Natural killer cell (primary cell): Measurements from ENCODE around the gene CSRP1. TPM values are rescaled to one million over a fixed set of nuclear protein-coding genes. Genes with fewer than 3 reads are reported as not detected.

Experiments used
- ATAC-seq, 3 donors: fragments of 150-1000 bp in 2 of 3; fragments of 200-7000 bp in 1 of 3; cut with Tn5 transposase; 1 replicate in 1 of 3; 2 replicates in 2 of 3; pipeline ENCODE4 v1.10.0; 2021; ENCODE audit warnings: mild to moderate bottlenecking in 2 of 3, moderate library complexity in 2 of 3
- DNase-seq, 2 donors: peaks; one replicate each; pipeline versions ENCODE4 v3.0.0 to v3.0.0-alpha.2; 2013 to 2021; ENCODE audit warnings: mixed read lengths in 1 of 2
- H3K27ac ChIP-seq: one replicate; pipeline ENCODE4 v1.5.1; 2013; ENCODE audit warnings: mild to moderate bottlenecking, low read length
- H3K27me3 ChIP-seq: one replicate; pipeline ENCODE4 v1.6.1; 2013; ENCODE audit warnings: low read length; ENCODE audit not compliant: control insufficient read depth, insufficient read depth
- H3K36me3 ChIP-seq: one replicate; pipeline ENCODE4 v1.6.1; 2013; ENCODE audit warnings: low read length; ENCODE audit not compliant: control insufficient read depth, insufficient read depth
- H3K4me1 ChIP-seq: one replicate; pipeline ENCODE4 v1.6.1; 2013; ENCODE audit warnings: low read length; ENCODE audit not compliant: control insufficient read depth, insufficient read depth
- H3K4me3 ChIP-seq: one replicate; pipeline ENCODE4 v1.5.1; 2013; ENCODE audit warnings: low read length
- H3K9me3 ChIP-seq: one replicate; pipeline ENCODE4 v1.6.1; 2013; ENCODE audit warnings: low read length; ENCODE audit not compliant: control insufficient read depth, insufficient read depth
- H3K27ac Mint-ChIP-seq, 2 donors: one replicate each; pipeline ENCODE4 v1.8.0; 2022; ENCODE audit warnings: mild to moderate bottlenecking in 2 of 2, mixed read lengths in 2 of 2, moderate library complexity in 1 of 2
- H3K27me3 Mint-ChIP-seq, 2 donors: one replicate each; pipeline ENCODE4 v1.8.0; 2022; ENCODE audit warnings: low read depth in 2 of 2, mixed read lengths in 2 of 2
- H3K36me3 Mint-ChIP-seq: one replicate; pipeline ENCODE4 v1.8.0; 2022; ENCODE audit warnings: mixed read lengths
- H3K4me1 Mint-ChIP-seq, 2 donors: one replicate each; pipeline ENCODE4 v1.8.0; 2022; ENCODE audit warnings: mixed read lengths in 2 of 2
- H3K4me3 Mint-ChIP-seq: one replicate; pipeline ENCODE4 v1.8.0; 2022; ENCODE audit warnings: mild to moderate bottlenecking, moderate library complexity, mixed read lengths
- H3K9me3 Mint-ChIP-seq, 2 donors: one replicate each; pipeline ENCODE4 v1.8.0; 2022; ENCODE audit warnings: mixed read lengths in 2 of 2
- WGBS: methylation state at CpG from one replicate; pipeline ENCODE4 v1.1.7; 2013; ENCODE audit warnings: missing lambda C conversion rate; ENCODE audit not compliant: insufficient coverage; 5-methylcytosine and 5-hydroxymethylcytosine counted together
- intact Hi-C: fragments of 100-400 bp; cut with micrococcal nuclease; formaldehyde crosslinking; loops from one replicate; pipeline ENCODE4 v1.14.2; 2022
- total RNA-seq, 4 donors: library from RNA; stranded (reverse); fragments of 120-200 nt in 1 of 4; gene quantifications; one replicate each; pipeline versions ENCODE4 v1.2.3 to v1.2.4, GENCODE V29; 2013 to 2022
- TF ChIP-seq, protein P1 (sequence below): fragments of 200-600 bp; IDR thresholded peaks from one replicate; pipeline ENCODE4 v1.8.0; 2022; ENCODE audit warnings: antibody characterized with exemption

CSRP1 gene
- total RNA-seq, 3 donors from 2014 or later (not counting 1 experiment from before 2014, with no cell fraction given), result 36.9 to 48.4 (median 44.1) TPM

DNA sequence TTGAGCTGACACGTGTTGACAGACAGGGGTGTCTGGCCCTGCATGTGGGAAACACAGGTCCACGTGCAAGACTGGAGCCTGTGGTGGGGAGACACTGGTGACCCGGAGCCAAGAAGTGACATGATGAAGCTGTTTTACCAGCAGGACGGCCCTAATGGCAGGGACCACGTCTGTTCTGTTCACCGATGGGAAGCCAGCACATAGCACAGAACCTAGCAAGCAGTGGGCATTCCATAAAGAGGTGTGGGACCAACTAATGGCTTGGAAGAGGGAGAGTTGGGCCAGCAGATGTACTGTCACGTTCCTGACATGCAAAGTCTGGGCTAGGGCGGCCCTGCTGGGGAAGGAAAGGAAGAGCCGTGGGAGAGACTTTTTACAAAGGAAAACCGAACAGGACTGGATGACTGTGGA is 47.3 kb upstream of the CSRP1 start:
- Histone ChIP-seq H3K27ac (no peak overlapping the region), H3K36me3 (no peaks in the 10 kb centered on the region), H3K9me3 (no peaks in the 10 kb centered on the region), H3K27me3 (no peaks in the 10 kb centered on the region), H3K4me1 (no peaks in the 10 kb centered on the region), H3K4me3 (no peak overlapping the region)
- TF ChIP-seq, protein P1, sequence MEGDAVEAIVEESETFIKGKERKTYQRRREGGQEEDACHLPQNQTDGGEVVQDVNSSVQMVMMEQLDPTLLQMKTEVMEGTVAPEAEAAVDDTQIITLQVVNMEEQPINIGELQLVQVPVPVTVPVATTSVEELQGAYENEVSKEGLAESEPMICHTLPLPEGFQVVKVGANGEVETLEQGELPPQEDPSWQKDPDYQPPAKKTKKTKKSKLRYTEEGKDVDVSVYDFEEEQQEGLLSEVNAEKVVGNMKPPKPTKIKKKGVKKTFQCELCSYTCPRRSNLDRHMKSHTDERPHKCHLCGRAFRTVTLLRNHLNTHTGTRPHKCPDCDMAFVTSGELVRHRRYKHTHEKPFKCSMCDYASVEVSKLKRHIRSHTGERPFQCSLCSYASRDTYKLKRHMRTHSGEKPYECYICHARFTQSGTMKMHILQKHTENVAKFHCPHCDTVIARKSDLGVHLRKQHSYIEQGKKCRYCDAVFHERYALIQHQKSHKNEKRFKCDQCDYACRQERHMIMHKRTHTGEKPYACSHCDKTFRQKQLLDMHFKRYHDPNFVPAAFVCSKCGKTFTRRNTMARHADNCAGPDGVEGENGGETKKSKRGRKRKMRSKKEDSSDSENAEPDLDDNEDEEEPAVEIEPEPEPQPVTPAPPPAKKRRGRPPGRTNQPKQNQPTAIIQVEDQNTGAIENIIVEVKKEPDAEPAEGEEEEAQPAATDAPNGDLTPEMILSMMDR, result no peak
- intact Hi-C loops, result no loop called here
- no peaks in the 10 kb centered on the region for H3K4me1 Mint-ChIP-seq
- ATAC-seq (no peak), DNase-seq (no peak)
- H3K27me3 Mint-ChIP-seq, result peaks cover 8 to 15% of the 10 kb centered on the region in 2 donors
- no peak overlapping the region for H3K4me3 Mint-ChIP-seq
- no peaks in the 10 kb centered on the region for H3K36me3 Mint-ChIP-seq
- H3K27ac Mint-ChIP-seq, result no peak overlapping the region
- 51% methylated on average over 10 of the region's 10 CpGs for WGBS
- no peaks in the 10 kb centered on the region for H3K9me3 Mint-ChIP-seq

- H3K27me3 ChIP-seq, result no peaks in the 10 kb centered on the region
- no peak overlapping the region for H3K4me3 ChIP-seq
- TF ChIP-seq, protein P1, result no peak
- peaks cover 8 to 15% of the 10 kb centered on the region in 2 donors for H3K27me3 Mint-ChIP-seq
- H3K27ac ChIP-seq, result no peak overlapping the region
- no peaks in the 10 kb centered on the region for H3K9me3 Mint-ChIP-seq
- no peaks in the 10 kb centered on the region for H3K4me1 ChIP-seq
- ATAC-seq (no peak), DNase-seq (no peak)
- H3K9me3 ChIP-seq, result no peaks in the 10 kb centered on the region
- 55% methylated on average over 8 of the region's 8 CpGs for WGBS
- no peaks in the 10 kb centered on the region for H3K4me1 Mint-ChIP-seq
- intact Hi-C loops, result no loop called here
- H3K36me3 ChIP-seq, result no peaks in the 10 kb centered on the region
- H3K4me3 Mint-ChIP-seq, result no peak overlapping the region
- no peak overlapping the region for H3K27ac Mint-ChIP-seq
- H3K36me3 Mint-ChIP-seq, result no peaks in the 10 kb centered on the region
Observed at GRCh38 chr1:201553496-201554189, 46.7 kb upstream of the CSRP1 start.

DNA sequence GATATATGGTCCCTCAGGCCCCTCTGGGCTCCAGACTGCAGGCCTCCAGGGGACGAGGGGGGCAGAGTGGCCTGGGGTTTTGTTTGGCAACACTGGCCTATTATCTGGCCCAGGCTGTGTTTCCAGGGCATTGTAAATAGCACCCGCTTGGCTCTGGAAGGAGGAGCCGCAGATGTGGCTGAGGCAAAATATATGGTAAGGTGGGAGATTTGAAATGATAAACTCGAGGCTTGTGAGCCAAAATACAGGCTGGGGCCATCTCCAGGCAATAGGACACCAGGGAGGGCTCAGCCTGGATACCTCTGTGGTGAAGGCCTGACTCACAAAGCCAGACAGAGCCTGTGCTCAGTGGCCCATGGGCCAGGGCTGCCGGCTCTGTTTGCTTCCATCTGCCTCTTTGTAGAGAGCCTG is 46.0 kb upstream of the CSRP1 start:
- no peaks in the 10 kb centered on the region for H3K9me3 Mint-ChIP-seq
- DNase-seq (no peak), ATAC-seq (no peak)
- H3K36me3 Mint-ChIP-seq, result no peaks in the 10 kb centered on the region
- no peaks in the 10 kb centered on the region for H3K27me3 ChIP-seq
- H3K4me1 Mint-ChIP-seq, result no peaks in the 10 kb centered on the region
- intact Hi-C loops, result no loop called here
- H3K4me3 ChIP-seq, result no peak overlapping the region
- no peak overlapping the region for H3K27ac ChIP-seq
- H3K4me1 ChIP-seq, result no peaks in the 10 kb centered on the region
- H3K4me3 Mint-ChIP-seq, result no peak overlapping the region
- TF ChIP-seq, protein P1, result no peak
- H3K9me3 ChIP-seq, result no peaks in the 10 kb centered on the region
- no peak overlapping the region for H3K27ac Mint-ChIP-seq
- H3K27me3 Mint-ChIP-seq, result peaks cover 8 to 15% of the 10 kb centered on the region in 2 donors
- H3K36me3 ChIP-seq, result no peaks in the 10 kb centered on the region
- 80% methylated on average over 5 of the region's 5 CpGs for WGBS
